ENCODE data around the gene SMAD3. TPM values are rescaled to one million over a fixed set of nuclear protein-coding genes. Genes with fewer than 3 reads are reported as not detected.

The SMAD3 gene
- total and polyA plus RNA-seq, 2 of the 4 experiments (the other 2 are of a cell fraction), result 71.0 to 177 TPM

DNA sequence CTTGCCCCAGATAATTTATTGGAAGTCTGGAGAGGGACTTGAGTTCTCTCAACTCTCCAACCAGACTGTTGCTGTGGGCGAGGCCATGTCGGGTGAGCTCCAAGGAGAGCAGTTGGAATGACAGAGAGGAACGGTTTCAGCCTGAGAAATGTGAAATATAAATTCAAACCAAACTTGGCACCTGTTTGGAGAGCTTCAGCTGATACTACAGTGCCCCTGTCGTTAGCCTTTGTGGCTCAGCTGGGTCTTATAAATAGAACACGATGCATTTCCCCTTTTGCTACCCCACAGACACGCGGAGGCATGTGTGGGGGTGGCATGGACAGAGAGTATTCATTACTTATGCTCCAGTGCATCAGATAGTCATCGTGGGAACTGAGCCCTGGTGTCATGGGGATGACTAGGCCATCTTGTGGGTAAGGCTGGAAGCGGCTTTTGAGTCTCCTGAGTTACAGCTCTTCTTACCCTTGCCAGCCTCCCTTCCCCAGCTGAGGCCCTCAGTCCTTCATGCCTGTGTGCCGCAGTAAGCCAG, 15.6 kb downstream of the SMAD3 start (continued):
- no peak for TF ChIP-seq CHD1 (IDR thresholded peaks at IDR 0.05; ENCODE audit: low read depth, low read length)

DNA sequence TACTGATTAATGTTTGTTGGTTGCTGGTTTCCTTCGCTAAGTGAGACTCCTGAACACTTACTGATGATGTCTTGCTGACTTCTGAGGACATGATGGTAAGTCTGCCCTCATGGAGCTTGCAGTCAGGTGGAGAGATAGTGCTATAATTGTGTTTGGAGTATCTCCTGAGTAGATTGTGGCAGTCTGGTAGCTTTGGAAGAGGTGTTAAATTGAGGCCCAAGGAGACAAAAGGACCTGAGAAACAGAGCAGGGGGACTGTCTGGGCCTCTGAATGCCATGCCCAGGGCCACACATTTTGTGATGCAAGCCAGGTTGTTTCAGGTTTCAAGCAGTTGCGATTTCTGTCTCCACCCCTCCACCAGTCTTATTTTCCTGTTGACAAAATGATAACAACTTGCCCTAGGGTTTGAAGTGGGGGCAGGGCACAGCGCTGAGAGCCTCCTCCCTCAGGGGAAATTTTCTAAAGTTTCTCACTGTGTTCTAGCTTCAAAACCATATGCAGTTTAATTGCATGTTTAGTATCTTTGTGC, 16.7 kb downstream of the SMAD3 start:
- Histone ChIP-seq H3K79me1 (ENCODE audit: low read depth in 1 of 2, low read length in 2 of 2) (peaks cover 6 to 91% of the 10 kb centered on the region in 2 experiments; a peak in 2 of 4 replicates), H2BK15ac (ENCODE audit: low read depth, low read length) (0 out of 3 replicates have a peak overlapping the region, but pooled peaks have one; percentile 7), H3K18ac (ENCODE audit: low read depth, low read length) (0 out of 2 replicates have a peak overlapping the region, but pooled peaks have one; percentile 11), H3K4me1 (ENCODE audit: control insufficient read depth, insufficient read depth, low read length) (peaks cover 64% of the 10 kb centered on the region), H2BK20ac (ENCODE audit: low read depth, low read length) (no peak overlapping the region), H4K5ac (ENCODE audit: low read depth, low read length) (no peak overlapping the region), H3K4me2 (ENCODE audit: low read depth, low read length) (no peak overlapping the region), H3K23ac (ENCODE audit: low read depth, low read length) (peak overlapping the region; percentile 26; the same call in 1 of the 2 replicates), H3K9ac (ENCODE audit: low read depth, low read length) (no peak overlapping the region), H3K36me3 (ENCODE audit: control insufficient read depth, insufficient read depth, low read length) (peaks cover 61% of the 10 kb centered on the region), H4K91ac (ENCODE audit: insufficient read depth, low read depth, low read length) (no peak overlapping the region), H2BK5ac (ENCODE audit: low read depth, low read length, poor library complexity, severe bottlenecking) (no peak overlapping the region), H4K20me1 (ENCODE audit: insufficient read depth, low read length) (peaks cover 98% of the 10 kb centered on the region), H4K8ac (ENCODE audit: low read depth in 2 of 2, low read length in 2 of 2) (no peak overlapping the region), H3K9me1 (ENCODE audit: insufficient read depth, low read length) (peaks cover 70% of the 10 kb centered on the region), H3K27me3 (ENCODE audit: control insufficient read depth, insufficient read depth, low read length) (no peaks in the 10 kb centered on the region), H3K14ac (replicated peaks; ENCODE audit: low read depth, low read length) (peak overlapping the region; percentile 3; the same call in 1 of the 2 replicates), H2BK120ac (ENCODE audit: low read depth, low read length) (no peak overlapping the region), H3K4me3 (ENCODE audit: insufficient read depth, low read depth, low read length) (no peak overlapping the region), H2AK9ac (replicated peaks; ENCODE audit: low read depth, low read length, poor library complexity) (no peak overlapping the region), H3K56ac (ENCODE audit: extremely low read depth, insufficient read depth, low read length) (no peak overlapping the region), H3K9me3 (ENCODE audit: control insufficient read depth, insufficient read depth, low read length) (no peaks in the 10 kb centered on the region), H3K4ac (ENCODE audit: low read depth, low read length) (0 out of 2 replicates have a peak overlapping the region, but pooled peaks have one; percentile 5), H3K27ac (ENCODE audit: insufficient read depth, low read length) (0 out of 2 replicates have a peak overlapping the region, but pooled peaks have one; percentile 2), H2AFZ (replicated peaks; ENCODE audit: low read length, poor library complexity) (no peak overlapping the region), H2AK5ac (ENCODE audit: low read depth, low read length) (no peak overlapping the region)
- BruUV-seq (replicated peaks), result no TSS peak
- ChIA-PET CTCF (interaction anchor here (0.9 to 1.1 kb wide), 2 partner anchors 13 to 28 kb away, joined by 3 to 4 read pairs; no protein-coding TSS in a partner anchor), POLR2A (ENCODE audit: unreplicated experiment) (no interaction called here)
- WGBS, 2 experiments (ENCODE audit: extremely low coverage in 2 of 2, insufficient read length in 1 of 2), result no CpG with 5 or more reads among the region's 3 CpGs
- intact Hi-C loops (cut with micrococcal nuclease), result no loop called here
- dilution Hi-C loops (cut with HindIII; ENCODE audit: low sequenced_read_pairs, unreplicated experiment), result no loop called here
- ATAC-seq (ENCODE audit: low read depth) (no peak), DNase-seq (no peak)
- in situ Hi-C loops (cut with MboI; ENCODE audit: low sequenced_read_pairs), result no loop called here
- TF ChIP-seq RFX5 (IDR thresholded peaks at IDR 0.05; ENCODE audit: low read depth, low read length) (no peak), MAZ (IDR thresholded peaks at IDR 0.05; ENCODE audit: borderline replicate concordance, low read depth, low read length) (no peak), FOS (IDR thresholded peaks at IDR 0.05; ENCODE audit: low read depth, low read length) (no peak), CTCF (conservative IDR thresholded peaks at IDR 0.05; ENCODE audit: low read depth, low read length) (no peak), BHLHE40 (IDR thresholded peaks at IDR 0.05; ENCODE audit: low read depth, low read length) (no peak), RAD21 (IDR thresholded peaks at IDR 0.05; ENCODE audit: low read length) (no peak), USF2 (IDR thresholded peaks at IDR 0.05; ENCODE audit: low read depth, low read length) (no peak), CEBPB (IDR thresholded peaks at IDR 0.05; ENCODE audit: low read depth, low read length) (no peak), RCOR1 (IDR thresholded peaks at IDR 0.05; ENCODE audit: insufficient replicate concordance, low read length) (no peak), CHD1 (IDR thresholded peaks at IDR 0.05; ENCODE audit: low read depth, low read length) (no peak), POLR2A (IDR thresholded peaks at IDR 0.05; ENCODE audit: low read depth, low read length) (no peak; the same call in 1 of the 2 replicates), MAFK (IDR thresholded peaks at IDR 0.05; ENCODE audit: low read depth, low read length) (no peak)
- TF ChIP-seq, protein P1, sequence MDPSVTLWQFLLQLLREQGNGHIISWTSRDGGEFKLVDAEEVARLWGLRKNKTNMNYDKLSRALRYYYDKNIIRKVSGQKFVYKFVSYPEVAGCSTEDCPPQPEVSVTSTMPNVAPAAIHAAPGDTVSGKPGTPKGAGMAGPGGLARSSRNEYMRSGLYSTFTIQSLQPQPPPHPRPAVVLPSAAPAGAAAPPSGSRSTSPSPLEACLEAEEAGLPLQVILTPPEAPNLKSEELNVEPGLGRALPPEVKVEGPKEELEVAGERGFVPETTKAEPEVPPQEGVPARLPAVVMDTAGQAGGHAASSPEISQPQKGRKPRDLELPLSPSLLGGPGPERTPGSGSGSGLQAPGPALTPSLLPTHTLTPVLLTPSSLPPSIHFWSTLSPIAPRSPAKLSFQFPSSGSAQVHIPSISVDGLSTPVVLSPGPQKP (IDR thresholded peaks at IDR 0.05; ENCODE audit: borderline replicate concordance, low read depth, low read length), result no peak
